H1 (cell line): ENCODE results near the gene MEFV. TPM values are rescaled to one million over a fixed set of nuclear protein-coding genes. Genes with fewer than 3 reads are reported as not detected.
A peak's percentile ranks its signal among the peaks of the same experiment; 100 is the strongest.

ENCODE experiments used
- CBX8 ChIP-seq: fragments of 300-800, 300-1000 bp; sonication (generic); IDR thresholded peaks from 2 replicates; pipeline ENCODE4 v1.7.1; 2016; ENCODE audit warnings: low read depth, low read length, borderline replicate concordance
- CHD7 ChIP-seq: fragments of 300-600 bp; sonication (generic); IDR thresholded peaks from 2 replicates; pipeline ENCODE4 v1.7.1; 2012; ENCODE audit warnings: low read length, moderate library complexity, mild to moderate bottlenecking, inconsistent platforms; ENCODE audit not compliant: insufficient replicate concordance
- JUN ChIP-seq: IDR thresholded peaks from 2 replicates; pipeline ENCODE4 v1.6.1; 2011; ENCODE audit warnings: low read depth, mild to moderate bottlenecking, improper control_type of control experiment, low read length
- MAFK ChIP-seq: IDR thresholded peaks from 2 replicates; pipeline ENCODE4 v1.6.1; 2012; ENCODE audit warnings: low read depth, mild to moderate bottlenecking, improper control_type of control experiment, low read length
- SIX5 ChIP-seq: IDR thresholded peaks from 2 replicates; pipeline ENCODE4 v1.6.1; 2011; ENCODE audit warnings: mild to moderate bottlenecking, low read depth, low read length
- SP4 ChIP-seq: IDR thresholded peaks from 2 replicates; pipeline ENCODE4 v1.6.1; 2012; ENCODE audit warnings: low read length, inconsistent platforms
- TBP ChIP-seq: IDR thresholded peaks from 2 replicates; pipeline ENCODE4 v1.6.1; 2011; ENCODE audit warnings: low read depth, low read length, improper control_type of control experiment
- TCF12 ChIP-seq: IDR thresholded peaks from 2 replicates; pipeline ENCODE4 v1.6.1; 2011; ENCODE audit warnings: low read depth, mild to moderate bottlenecking, low read length
- TEAD4 ChIP-seq: IDR thresholded peaks from 2 replicates; pipeline ENCODE4 v1.6.1; 2012; ENCODE audit warnings: low read depth, low read length, inconsistent platforms, mixed read lengths
- polyA plus RNA-seq, 7 experiments: library from polyadenylated mRNA; depleted of rRNA in 3 of 7; stranded (reverse) in 5 of 7; unstranded in 2 of 7; fragments of >200 nt in 5 of 7; fragments of 200-250 nt in 2 of 7; gene quantifications; 1 replicate in 5 of 7; 2 replicates in 1 of 7; 4 replicates in 1 of 7; pipeline versions ENCODE4 v1.2.1 to v1.2.3, GENCODE V29; 2011 to 2013; ENCODE audit warnings: missing spikeins in 2 of 7, mixed read lengths in 2 of 7
- total RNA-seq: library from RNA; stranded (reverse); fragmentation: NEBNext Ultra II Directional; extraction: Animal tissue kit (Norgen Biotek cat#: 25700); gene quantifications from 2 replicates; pipeline ENCODE4 v1.2.1, GENCODE V29; 2021

Gene MEFV
- total and polyA plus RNA-seq, 2 of the 8 experiments (the other 6 are each of a cell fraction or from before 2014, with no cell fraction given): 0.03 TPM; not detected in 1

GRCh38 chr16:3282730-3283542, 26.5 kb upstream of the MEFV start, which contains the start of gene ZNF263 (continued):
- TF ChIP-seq JUN (no peak), MAFK (no peak), TEAD4 (no peak), TBP (peak; percentile 86; the same call in 1 of the 2 replicates), CHD7 (no peak), TCF12 (no peak), CBX8 (no peak), SP4 (peak; percentile 68), SIX5 (no peak; the same call in 1 of the 2 replicates)
